SH-SY5Y (cell line): ENCODE data around the gene NR6A1.

Experiments used
- GATA2 ChIP-seq: IDR thresholded peaks from 2 replicates; pipeline ENCODE4 v1.6.1; 2011; ENCODE audit warnings: mild to moderate bottlenecking, low read depth, low read length
- GATA3 ChIP-seq: IDR thresholded peaks from 2 replicates; pipeline ENCODE4 v1.6.1; 2011; ENCODE audit warnings: low read depth, mild to moderate bottlenecking, low read length, moderate library complexity

DNA sequence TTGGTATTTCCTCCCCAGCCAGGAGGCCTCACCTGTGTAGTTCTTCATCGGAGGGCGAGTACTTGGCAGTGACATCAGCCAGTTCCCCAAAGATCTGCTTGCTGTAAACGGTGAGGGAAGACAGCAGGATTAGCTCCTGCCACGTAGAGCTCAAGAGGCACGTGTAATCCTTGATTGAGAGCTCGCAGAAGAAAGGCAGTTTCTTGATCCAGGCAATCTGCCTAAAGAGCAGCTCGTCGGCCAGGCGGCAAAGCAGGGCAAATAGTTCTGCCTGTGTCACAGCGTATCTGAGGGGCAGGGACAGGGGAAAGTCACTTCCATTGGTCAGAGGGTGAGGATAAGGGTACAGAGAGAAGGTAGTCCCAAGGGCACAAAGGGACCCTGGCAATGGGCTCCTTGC lies 235.3 kb downstream of the NR6A1 start:
- TF ChIP-seq GATA2 (no peak), GATA3 (no peak)
